Panc1 (cell line): ENCODE measurements around the gene RASGRF2.

ENCODE experiments used
- CTCF ChIP-seq: fragments of 450-650 bp; IDR thresholded peaks from 2 replicates; pipeline ENCODE4 v1.5.1; 2017; ENCODE audit warnings: mild to moderate bottlenecking
- REST ChIP-seq, 2 experiments: IDR thresholded peaks; 2 replicates each; pipeline ENCODE4 v1.6.1; 2011 to 2012; ENCODE audit warnings: low read depth in 2 of 2, control low read depth in 1 of 2, low read length in 1 of 2, mild to moderate bottlenecking in 1 of 2, moderate library complexity in 1 of 2; ENCODE audit not compliant: insufficient read depth in 1 of 2
- TCF7L2 ChIP-seq: IDR thresholded peaks from 2 replicates; pipeline ENCODE4 v1.6.1; 2011; ENCODE audit warnings: mild to moderate bottlenecking, low read depth, low read length, inconsistent platforms

GRCh38 chr5:81213070-81213469, 252.9 kb downstream of the RASGRF2 start:
- TF ChIP-seq CTCF (no peak), TCF7L2 (no peak), REST (IDR thresholded peaks at IDR 0.05; ENCODE audit: insufficient read depth in 1 of 2, low read depth in 2 of 2, low read length in 1 of 2) (no peak)
